Endometrial microvascular endothelial cells (primary cell): ENCODE results near the gene CCDC91. TPM values are rescaled to one million over a fixed set of nuclear protein-coding genes. Genes with fewer than 3 reads are reported as not detected.

Experiments
- in situ Hi-C: cut with HindIII; loops from 2 replicates; pipeline ENCODE4 v1.10.0; 2017; ENCODE audit warnings: low sequenced_read_pairs, low pct_unique_long_range_greater_than_20kb; ENCODE audit errors: inconsistent ontology term
- total RNA-seq: library from RNA; depleted of rRNA; stranded (reverse); fragments of >200 nt; gene quantifications from one replicate; pipeline ENCODE4 v1.2.3, GENCODE V29; 2015; ENCODE audit errors: inconsistent ontology term

Gene CCDC91
- total RNA-seq, 1 donor from 2014 or later = 7.9 TPM

GRCh38 chr12:28582672-28583376 is 392.6 kb downstream of the CCDC91 start:
- in situ Hi-C loops = no loop called here

- in situ Hi-C loops = no loop called here
These were observed 393.5 kb downstream of the CCDC91 start for GRCh38 chr12:28583701-28584261.

GRCh38 chr12:28585146-28585545 is 394.9 kb downstream of the CCDC91 start:
- in situ Hi-C loops = no loop called here

- in situ Hi-C loops = no loop called here
These were observed 396.2 kb downstream of the CCDC91 start for GRCh38 chr12:28586481-28586880.

GRCh38 chr12:28591831-28592230 is 401.6 kb downstream of the CCDC91 start:
- in situ Hi-C loops = no loop called here

Other genes starting within 250 kb of the CCDC91 start
- gene PTHLH, start 217.7 kb upstream of the CCDC91 start, total RNA-seq = 0.65 TPM